Activated T-cell treated with anti-CD3 and anti-CD28 coated beads for 24 hours (primary cell): ENCODE data around the gene ARHGEF12.

ENCODE experiments used
- DNase-seq: peaks from one replicate; pipeline ENCODE4 v3.0.0-alpha.2; 2020; ENCODE audit warnings: low read depth

Gene ARHGEF12

DNA sequence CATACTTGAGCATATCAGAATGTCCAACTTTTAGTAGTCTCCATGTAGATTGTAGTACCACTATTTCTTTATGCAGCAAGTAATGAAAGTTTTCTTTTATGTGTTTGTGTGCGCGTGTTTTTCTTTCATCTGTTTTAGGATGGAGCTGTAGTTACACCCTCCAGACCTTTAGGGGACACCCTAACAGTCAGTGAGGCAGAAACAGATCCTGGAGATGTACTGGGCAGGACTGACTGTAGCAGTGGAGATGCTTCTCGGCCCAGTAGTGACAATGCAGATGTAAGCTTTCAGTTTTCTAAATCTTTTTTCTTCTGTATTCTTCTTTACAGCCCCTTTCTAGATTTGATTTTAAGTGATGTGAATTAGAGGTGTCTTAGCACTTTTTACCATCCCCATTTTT lies 95.4 kb downstream of the ARHGEF12 start:
- no peak for DNase-seq

DNA sequence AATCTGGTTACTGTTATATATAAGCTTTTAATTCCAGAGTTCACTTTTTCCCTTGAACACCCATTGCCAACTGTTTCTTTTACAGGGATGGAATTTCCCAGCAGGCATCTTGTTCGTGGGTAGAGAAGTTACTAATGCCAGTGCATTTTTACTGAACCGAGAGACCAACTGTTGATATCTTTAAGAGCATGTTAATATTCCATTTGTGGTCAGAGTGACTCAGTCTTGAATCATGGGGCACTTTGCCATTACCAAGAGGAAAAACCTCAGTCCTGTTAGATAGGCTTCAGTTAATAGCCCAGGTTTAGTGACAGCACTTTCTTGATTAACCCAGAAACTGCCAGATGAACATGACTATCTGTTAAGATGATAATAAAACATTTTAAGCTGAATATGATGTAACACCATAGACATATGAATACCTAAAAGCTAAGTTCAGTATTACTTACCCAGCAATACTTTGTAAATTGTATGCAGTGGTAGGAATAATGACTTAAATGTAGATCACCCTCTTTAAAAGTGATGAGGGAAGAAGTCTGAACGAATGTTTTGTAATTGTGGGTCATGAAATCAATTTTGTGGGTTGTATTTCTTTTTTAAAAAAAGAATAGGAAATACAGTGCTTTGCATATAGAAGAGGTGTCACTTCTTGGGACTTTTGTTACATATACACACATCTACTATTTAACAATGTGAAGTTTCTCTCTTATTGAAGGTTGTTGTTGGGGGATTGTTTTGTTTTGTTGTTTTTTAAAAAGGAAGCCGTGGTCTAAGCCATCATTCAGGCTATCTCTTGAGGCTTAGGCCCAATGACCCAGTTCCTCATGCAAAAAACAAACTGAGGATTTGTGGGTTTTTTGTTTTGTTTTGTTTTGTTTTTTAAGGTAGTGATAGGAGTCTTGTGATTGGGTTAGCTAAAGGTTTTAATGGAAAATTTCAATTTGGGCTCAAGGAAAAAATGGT lies 96.1 kb downstream of the ARHGEF12 start:
- DNase-seq = peak; percentile 24

DNA sequence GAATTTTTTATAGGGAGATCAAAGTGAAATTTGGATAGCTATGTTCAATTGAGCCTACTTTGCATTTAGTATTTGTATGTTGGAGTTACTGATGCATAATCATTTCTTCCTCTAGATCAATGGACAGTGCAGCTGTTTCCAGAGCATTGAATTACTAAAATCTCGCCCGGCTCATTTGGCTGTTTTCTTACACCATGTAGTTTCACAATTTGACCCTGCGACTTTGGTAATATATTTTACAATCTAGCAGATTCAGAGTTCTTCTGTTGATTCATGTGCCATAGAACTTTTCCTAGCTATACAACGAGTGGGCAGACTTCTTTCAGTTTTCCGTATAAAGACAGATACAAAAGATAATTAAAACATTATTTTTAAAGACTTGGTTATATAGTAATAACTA lies 105.4 kb downstream of the ARHGEF12 start:
- DNase-seq = no peak

DNA sequence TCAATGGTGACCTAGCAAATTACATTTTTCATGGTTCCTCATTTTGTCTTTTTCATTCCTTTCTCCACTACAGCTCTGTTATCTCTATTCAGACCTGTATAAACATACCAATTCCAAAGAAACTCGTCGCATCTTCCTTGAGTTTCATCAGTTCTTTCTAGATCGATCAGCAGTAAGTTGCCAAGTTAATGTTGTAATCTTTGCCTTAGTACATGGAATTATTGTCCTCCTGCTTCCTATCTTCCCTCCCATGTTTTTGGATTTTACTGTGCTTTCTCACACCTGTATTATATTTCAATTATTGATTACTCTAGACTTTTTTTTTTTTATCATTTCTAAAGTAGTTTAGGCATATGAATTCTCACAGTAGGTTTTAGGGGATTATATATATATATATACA lies 105.8 kb downstream of the ARHGEF12 start:
- no peak for DNase-seq

DNA sequence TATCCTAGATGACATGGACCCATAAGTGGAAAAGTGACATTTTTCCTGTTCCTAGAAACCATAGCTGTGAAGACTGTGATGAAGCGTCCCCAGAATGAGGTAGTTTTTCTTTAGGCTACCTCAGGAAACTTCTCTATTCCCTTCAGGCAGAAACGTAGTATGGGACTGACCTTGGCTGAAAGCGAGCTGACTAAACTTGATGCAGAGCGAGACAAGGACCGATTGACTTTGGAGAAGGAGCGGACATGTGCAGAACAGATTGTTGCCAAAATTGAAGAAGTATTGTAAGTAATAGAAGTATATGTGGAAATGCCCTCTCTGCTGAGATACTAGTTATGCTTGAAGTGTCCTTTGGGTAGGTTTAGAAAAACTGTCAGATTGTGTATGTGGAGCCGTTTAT lies 110.6 kb downstream of the ARHGEF12 start:
- DNase-seq = no peak

DNA sequence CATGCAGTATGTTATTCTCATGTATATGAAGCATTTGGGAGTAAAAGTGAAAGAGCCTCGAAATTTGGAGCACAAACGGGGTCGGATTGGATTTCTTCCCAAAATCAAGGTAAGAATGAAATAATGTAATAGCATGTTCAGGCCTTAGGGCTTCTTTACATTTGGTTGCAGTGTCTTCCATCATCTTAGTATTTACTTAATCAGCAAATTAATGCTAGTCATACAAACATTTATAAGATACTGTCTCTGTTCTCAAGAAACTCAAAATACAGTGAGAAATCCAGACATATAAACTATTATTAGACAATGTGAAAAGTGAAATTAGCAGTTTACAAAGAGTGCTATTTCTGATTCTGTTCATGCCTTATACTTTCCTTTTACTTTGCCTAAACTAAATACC lies 112.0 kb downstream of the ARHGEF12 start:
- DNase-seq = no peak

DNA sequence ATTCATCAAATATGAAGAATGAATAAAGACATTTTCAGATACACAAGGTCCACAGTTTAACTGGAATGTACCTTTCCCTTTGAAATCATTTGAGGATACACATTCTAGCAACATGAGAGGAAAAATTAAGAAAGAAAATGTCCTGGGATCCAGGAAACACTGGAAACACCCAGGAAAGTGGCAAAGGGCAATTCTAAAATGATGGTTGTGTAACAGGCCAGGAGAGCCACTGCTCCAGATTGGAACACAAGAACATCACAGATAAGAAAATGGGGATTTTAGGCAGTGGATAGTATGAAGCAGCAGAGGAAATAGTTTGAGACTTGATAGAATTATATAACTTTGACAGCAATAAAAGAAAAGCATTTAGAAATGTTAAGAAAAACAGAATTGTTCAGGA lies 119.3 kb downstream of the ARHGEF12 start:
- no peak for DNase-seq

DNA sequence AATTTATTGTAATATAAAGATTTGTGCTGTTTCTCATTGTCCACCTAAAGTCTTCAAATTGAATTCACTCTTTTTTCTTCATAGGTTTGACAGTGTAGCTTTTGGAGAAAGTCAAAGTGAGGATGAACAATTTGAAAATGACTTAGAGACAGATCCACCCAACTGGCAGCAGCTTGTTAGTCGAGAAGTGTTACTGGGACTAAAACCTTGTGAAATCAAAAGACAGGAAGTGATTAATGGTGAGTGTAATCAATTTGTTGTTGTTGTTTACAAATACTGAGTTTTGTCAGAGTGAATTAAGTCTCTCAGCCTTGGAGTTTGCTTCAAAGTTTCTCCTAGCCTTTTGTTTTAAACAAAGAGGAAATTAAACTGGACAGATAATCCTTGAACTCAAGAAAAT lies 121.8 kb downstream of the ARHGEF12 start:
- DNase-seq = no peak

DNA sequence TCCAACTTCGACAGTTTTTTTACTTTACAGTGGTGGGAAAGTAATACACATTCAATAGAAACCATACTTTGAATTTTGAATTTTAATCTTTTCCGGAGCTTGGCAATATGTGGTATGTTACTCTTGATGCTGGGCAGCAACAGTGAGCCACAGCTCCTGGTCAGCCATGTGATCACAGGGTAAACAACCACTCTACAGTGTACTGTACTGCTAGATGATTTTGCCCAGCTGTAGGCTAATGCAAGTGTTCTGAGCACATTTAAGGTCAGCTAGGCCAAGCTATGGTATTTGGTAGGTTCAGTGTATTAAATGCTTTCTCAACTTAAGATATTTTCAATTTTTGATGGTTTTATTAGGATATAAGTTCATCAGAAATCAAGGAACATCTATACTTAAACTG lies 126.6 kb downstream of the ARHGEF12 start:
- DNase-seq = no peak

DNA sequence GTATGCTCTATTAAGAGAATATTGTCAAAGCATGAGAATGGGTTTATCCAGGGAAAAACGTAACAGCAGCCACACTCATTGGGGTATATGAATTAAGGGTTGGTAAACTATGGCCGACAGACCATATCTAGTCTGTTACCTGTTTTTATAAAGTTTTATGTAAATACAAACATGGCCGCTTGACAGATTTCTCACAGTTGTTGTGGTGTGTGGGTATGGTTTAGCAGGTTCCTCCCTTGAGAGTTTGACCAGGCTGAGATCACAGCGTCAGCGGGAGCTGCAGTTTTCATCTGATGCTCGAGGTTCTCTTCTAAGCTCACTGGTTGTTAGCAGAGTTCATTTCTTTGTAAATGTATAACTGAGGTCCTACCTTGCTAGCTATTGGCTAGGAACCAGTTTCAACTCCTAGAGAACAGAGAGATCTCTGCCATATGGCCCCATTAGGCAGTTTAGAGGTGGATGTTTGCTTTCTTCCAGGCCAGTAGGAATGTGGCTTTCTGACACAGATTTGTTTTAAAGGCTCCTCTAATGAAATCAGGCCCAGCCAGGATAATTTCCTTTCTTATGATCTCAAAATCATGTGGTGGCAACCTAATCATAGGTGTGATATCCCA lies 129.8 kb downstream of the ARHGEF12 start:
- DNase-seq = no peak

DNA sequence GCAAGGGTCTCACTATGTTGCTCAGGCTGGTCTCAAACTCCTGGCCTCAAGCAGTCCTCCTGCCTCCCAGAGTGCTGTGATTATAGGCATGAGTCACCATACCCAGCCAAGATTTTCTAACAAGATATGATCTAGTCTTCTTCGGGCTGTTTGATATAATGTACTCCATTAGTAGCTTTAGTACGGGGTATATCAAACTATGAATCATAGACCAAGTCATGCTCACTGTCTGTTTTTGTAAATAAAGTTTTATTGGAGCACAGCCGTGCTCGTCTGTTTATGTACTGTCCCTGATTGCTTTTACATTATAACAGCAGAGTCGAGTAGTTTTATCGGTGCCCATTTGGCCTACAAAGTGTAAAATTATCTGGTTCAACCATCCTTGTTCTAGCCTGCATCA lies 131.4 kb downstream of the ARHGEF12 start:
- no peak for DNase-seq

DNA sequence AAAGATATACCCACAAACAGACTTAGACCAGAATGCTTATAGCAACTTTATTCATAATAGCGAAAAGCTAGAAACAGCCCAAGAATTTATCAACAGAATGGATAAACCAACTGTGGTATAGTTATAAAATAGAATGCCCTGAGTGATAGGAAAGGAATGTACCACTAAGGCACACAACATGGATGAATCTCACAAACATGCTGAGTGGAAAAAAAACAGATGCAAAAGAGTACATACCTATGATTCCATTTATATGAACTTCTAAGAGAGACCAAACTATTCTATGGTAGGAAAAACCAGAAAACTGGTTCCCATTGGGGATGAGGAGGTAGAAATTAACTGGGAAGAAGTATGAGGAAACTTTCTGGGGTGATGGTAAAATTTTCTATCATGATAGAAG lies 134.9 kb downstream of the ARHGEF12 start:
- DNase-seq = no peak

DNA sequence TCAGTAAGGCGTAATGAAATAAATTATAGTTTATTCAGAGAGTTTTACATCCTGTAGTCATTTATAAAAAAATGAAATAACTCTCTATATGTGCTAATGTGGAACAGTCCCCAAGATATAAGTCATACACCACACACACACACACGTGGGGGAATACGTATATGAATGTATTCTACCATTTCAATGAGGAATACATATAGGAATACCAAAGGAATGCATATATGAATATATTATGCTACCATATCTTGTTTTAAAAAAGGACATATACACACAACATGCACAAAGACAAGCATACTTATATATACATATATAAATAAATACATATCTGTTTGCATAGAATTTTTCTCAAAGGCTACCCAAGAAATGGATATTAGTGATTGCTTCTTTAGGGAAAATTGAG lies 135.8 kb downstream of the ARHGEF12 start:
- no peak for DNase-seq

DNA sequence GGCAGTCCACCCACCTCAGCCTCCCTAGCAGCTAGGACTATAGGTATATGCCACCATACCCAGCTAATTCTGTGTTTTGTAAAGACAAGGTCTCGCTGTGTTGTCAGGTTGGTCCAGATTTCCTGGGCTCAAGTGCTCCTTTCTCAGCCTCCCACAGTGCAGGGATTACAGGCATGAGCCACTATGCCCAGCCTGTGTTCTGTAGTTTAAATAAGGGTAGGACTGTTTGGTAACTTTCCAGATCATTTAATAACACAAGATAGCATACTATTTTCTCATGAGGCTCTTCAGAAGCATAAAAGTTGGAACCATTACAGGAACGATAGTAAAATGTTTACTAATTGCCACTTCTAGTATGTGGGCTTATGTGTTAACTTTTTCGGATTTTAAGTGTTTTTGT lies 137.3 kb downstream of the ARHGEF12 start:
- no peak for DNase-seq

DNA sequence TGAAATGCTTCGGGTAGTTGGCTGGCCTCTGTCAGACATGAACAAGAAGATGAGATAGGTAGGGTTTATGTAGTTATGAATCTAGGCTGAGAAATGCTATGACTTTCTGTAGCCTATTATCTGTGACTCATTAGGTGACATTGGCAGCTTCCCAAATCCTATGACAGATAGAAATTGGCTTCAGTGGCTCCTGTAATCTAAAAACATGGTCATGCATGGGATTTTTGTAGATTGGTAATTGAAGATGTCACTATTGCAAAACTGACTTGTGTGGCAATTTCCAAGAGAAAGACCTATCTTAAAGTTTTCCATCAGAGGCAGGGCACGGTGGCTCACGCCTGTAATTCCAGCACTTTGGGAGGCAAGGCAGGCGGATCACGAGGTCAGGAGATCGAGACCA lies 145.9 kb downstream of the ARHGEF12 start:
- DNase-seq = no peak

DNA sequence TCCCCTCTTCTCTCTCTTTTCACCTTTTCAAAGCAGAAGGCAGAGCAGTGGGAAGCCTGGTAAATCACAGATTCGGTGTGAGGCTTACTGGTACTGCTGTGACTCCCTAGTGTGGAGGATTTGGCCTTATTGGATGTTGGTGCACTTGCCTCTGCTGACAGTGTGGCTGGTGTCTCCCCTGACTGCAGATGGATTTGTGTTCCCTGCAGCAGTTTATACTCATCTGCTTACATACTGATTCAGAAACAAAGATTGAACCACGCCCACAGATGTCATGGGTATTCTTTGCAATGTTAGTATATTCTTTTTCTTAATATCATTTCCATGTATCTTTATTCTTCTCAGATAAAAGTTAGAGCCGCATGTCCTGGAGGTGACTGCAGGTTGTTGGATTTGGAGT lies 148.5 kb downstream of the ARHGEF12 start:
- DNase-seq = no peak

DNA sequence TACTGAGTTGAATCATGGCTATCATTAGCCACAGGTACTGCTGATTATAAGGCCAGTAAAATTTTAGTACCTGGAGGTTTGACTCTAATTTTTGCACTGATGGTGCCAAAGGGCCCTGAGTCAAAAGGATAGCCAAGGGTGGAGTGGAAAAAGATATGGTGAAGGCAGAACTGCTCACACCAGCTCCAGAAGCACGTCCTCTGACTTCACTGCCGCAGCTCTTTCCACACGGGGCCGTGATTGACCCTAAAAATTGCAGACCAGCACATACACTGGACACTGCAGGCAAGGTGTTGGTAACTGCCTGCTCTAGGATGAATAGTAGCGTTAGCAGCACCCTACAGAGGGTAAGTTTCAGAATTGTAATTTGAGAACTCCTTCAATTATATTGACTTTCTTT lies 149.9 kb downstream of the ARHGEF12 start:
- no peak for DNase-seq

DNA sequence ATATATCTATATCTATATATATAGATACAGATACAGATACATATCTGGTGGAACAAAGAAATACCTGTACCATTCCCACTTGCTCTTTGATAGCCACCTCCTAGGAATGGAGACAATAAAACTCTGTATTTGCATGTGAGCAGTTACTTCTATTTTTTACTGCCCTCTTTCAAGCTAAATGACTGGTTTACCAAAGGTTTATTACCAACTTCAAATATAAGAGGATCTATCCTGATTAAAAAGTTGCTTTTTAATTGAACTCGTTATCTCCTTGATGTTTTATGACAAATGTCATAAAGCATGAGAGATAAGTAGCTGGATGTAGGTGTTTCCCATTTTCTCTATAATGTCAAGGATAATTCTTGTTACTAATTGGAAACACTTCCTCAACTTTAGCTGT lies 153.6 kb downstream of the ARHGEF12 start:
- DNase-seq = no peak

DNA sequence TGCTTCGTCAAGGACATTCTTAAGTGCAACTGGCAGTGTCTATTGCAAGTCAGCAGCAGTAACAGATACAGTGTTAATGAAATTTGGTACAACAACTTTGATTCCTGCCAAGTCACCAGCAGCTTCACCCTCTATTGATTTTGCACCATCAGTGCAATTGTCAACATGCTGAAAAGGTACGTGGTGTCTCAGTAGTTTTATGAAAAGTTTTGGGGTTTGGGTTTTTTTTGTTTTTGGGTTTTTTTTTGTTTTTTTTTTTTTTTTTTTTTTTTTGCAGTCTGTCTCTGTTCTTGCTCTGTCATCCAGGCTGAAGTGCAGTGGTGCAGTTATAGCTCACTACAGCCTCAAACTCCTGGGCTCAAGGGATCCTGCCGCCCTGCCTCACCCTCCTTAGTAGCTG lies 156.3 kb downstream of the ARHGEF12 start:
- DNase-seq = no peak

DNA sequence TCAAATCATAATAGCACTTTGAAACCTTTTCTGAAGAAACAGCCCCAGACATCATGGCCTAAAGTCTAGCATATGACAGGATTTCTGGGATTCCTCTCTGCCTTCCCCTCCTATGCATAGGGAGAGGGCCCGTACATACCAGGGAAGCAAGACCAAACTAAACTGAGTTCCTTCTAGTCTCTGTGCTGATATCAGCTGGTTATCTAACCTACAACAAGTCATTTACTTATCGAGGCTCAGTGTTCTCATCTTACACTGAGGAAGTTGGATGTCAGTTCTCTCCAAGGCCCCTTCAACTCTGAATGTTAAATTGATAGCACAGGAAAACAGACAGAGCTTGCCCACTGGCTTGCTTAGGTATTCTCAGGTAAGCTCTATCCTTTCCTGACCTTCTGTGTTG lies 158.4 kb downstream of the ARHGEF12 start:
- no peak for DNase-seq

DNA sequence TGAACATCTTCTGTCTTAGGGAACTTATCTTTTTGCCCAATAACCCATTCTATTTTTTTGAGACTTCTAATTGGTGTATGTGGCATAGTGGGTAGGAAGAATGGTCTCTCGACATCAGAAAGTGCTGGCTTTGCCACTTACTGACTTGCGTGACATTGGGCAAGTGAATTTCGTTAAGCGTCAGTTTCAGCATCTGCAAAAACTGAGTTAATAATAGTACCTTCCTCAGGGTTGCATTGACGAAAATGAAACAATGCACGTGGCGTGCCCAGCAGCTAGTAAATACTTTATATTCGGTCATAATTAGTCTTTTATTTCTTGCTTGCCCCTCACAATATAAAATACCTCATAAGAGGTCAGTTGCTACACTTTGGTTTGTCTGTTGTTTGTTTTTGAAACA lies 162.9 kb downstream of the ARHGEF12 start:
- no peak for DNase-seq

DNA sequence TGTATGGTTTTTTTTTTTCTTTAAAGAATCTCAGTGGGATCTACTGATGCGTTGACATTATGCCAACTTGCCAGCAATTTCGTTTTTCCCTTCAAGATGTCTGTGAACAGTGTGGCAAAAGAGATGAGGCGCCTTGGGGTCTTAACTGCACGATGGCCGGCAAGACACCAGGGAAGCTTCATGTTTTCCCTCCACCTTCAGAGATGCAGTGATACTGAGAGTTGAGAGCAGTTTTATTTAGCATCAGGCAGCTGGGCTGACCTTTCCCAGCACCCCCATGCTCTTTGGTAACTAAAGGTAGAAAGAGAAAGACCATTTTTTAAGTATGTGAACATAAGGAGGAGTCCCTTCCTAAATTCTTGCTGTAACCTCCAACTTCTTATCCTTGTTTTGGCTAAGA lies 163.6 kb downstream of the ARHGEF12 start:
- no peak for DNase-seq

DNA sequence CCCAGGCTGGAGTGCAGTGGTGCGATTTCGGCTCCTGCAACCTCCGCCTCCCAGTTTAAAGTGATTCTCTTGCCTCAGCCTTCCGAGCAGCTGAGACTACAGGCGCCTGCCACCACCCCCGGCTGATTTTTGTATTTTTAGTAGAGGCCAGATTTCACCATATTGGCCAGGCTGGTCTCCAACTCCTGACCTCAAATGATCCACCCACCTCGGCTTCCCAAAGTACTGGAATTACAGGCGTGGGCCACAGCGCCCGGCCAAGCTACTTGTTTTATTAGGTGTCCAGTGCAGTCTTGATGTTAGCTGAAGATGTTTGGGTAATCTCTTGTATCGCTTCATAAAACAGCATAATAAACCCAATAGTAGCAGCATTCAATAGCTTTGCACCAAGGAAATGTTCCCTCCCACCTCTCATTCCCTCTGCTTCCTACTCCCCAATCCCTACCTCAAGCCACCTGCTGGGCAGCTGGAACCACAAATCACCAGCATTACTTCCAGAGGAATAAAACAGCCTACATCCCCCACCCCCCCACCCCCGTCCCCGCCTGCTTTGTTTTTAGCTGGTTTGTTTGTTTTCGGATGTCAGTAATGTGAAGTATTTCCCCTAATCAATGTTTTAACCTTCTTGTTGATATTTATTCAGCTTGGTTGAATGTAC lies 164.3 kb downstream of the ARHGEF12 start:
- no peak for DNase-seq
